Measurements from ENCODE around the gene SMARCE1. TPM values are rescaled to one million over a fixed set of nuclear protein-coding genes. Genes with fewer than 3 reads are reported as not detected.

The SMARCE1 gene
- total and polyA plus RNA-seq, 2 experiments from 2014 or later = 99.9 to 103 TPM

DNA sequence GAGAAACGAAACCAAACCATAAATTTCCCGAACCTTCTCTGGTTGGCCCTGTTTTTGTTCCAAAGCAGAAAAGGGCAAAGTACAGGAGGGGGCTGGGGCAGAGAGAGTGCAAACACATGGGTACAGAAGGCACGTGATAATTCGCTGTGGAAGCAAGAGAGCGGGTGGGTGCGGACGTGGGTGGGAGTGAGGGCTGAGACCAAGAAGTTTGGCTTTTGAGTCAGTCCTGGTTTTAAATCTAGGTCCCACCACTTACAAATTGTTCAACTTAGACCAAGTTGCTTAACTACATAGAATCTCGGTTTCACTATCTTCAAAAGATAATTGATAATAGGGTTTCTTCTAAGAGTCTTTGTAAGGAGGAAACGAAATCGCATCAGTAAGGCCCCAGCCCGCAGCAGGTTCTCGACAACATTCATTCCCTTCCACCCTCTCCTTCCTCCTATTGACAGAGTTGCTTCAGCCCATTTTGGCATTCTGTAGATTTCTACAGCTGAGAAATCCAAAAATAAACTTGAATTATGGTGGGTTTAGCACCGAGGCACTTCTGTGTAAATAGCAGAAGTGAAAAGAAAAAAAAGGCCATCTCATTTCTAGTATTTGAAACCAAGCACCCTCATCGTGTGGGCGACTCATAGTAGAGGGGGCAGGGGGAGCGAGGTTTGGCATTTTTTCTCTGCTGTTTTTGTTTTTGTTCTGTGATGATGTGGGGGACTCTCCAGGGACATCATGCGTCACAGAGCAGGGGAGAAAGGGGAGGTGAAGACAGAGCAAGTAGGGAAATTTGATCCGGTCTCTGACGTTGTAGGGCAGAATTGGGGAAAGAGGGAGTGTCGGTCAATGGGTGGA, 48.8 kb downstream of the SMARCE1 start:
- 84% methylated on average over 20 of the region's 20 CpGs for WGBS (ENCODE audit: low lambda C conversion rate, missing lambda C conversion rate)
- no peak for DNase-seq (ENCODE audit: low spot score)
- H4K20me1 ChIP-seq (ENCODE audit: insufficient read depth, poor library complexity, severe bottlenecking) = no peaks in the 10 kb centered on the region
- no peak overlapping the region for H2AFZ ChIP-seq
- no peaks in the 10 kb centered on the region for H3K36me3 ChIP-seq (replicated peaks; ENCODE audit: insufficient read depth, low read depth)
- no peaks in the 10 kb centered on the region for H3K27me3 ChIP-seq
- no peaks in the 10 kb centered on the region for H3K9me2 ChIP-seq (replicated peaks; ENCODE audit: insufficient read depth)
- H3K79me2 ChIP-seq = no peaks in the 10 kb centered on the region
- H3K4me1 ChIP-seq (ENCODE audit: insufficient read depth) = peaks cover 2% of the 10 kb centered on the region
- H3K4me3 ChIP-seq = no peak overlapping the region
- H3K27ac ChIP-seq = no peak overlapping the region
- H3K4me2 ChIP-seq = no peak overlapping the region
- no peaks in the 10 kb centered on the region for H3K9me3 ChIP-seq (ENCODE audit: low read depth)
- TF ChIP-seq EZH2 (IDR thresholded peaks at IDR 0.05; ENCODE audit: borderline replicate concordance) (no peak), EZH2phosphoT487 (IDR thresholded peaks at IDR 0.05; ENCODE audit: low read depth, severe bottlenecking, unreplicated experiment) (no peak)
- TF ChIP-seq, protein P1, sequence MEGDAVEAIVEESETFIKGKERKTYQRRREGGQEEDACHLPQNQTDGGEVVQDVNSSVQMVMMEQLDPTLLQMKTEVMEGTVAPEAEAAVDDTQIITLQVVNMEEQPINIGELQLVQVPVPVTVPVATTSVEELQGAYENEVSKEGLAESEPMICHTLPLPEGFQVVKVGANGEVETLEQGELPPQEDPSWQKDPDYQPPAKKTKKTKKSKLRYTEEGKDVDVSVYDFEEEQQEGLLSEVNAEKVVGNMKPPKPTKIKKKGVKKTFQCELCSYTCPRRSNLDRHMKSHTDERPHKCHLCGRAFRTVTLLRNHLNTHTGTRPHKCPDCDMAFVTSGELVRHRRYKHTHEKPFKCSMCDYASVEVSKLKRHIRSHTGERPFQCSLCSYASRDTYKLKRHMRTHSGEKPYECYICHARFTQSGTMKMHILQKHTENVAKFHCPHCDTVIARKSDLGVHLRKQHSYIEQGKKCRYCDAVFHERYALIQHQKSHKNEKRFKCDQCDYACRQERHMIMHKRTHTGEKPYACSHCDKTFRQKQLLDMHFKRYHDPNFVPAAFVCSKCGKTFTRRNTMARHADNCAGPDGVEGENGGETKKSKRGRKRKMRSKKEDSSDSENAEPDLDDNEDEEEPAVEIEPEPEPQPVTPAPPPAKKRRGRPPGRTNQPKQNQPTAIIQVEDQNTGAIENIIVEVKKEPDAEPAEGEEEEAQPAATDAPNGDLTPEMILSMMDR (IDR thresholded peaks at IDR 0.05; ENCODE audit: poor library complexity) = no peak

DNA sequence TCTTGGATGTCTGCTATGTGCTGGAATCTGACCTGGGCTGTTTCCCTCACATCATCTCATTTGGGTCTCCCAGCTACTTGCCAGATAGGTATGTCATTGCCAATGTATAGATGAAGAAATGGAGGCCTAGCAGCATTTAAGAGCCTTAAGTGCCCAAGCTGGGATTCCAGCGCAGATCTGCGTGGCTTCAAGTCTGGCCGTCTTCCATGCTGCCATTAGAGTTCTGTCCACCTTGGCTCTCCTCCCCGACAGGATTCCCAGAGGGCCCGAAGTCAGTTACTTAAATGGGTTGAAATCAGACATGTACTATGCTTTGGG, 49.4 kb downstream of the SMARCE1 start:
- H3K27ac ChIP-seq = no peak overlapping the region
- no peak for DNase-seq (ENCODE audit: low spot score)
- peaks cover 2% of the 10 kb centered on the region for H3K4me1 ChIP-seq (ENCODE audit: insufficient read depth)
- H2AFZ ChIP-seq = no peak overlapping the region
- no peak overlapping the region for H3K4me2 ChIP-seq
- no peaks in the 10 kb centered on the region for H3K27me3 ChIP-seq
- H3K9me2 ChIP-seq (replicated peaks; ENCODE audit: insufficient read depth) = no peaks in the 10 kb centered on the region
- 84% methylated on average over 5 of the region's 5 CpGs for WGBS (ENCODE audit: low lambda C conversion rate, missing lambda C conversion rate)
- H3K36me3 ChIP-seq (replicated peaks; ENCODE audit: insufficient read depth, low read depth) = no peaks in the 10 kb centered on the region
- H3K9me3 ChIP-seq (ENCODE audit: low read depth) = no peaks in the 10 kb centered on the region
- H3K4me3 ChIP-seq = no peak overlapping the region
- no peaks in the 10 kb centered on the region for H3K79me2 ChIP-seq
- no peaks in the 10 kb centered on the region for H4K20me1 ChIP-seq (ENCODE audit: insufficient read depth, poor library complexity, severe bottlenecking)
- TF ChIP-seq EZH2phosphoT487 (IDR thresholded peaks at IDR 0.05; ENCODE audit: low read depth, severe bottlenecking, unreplicated experiment) (no peak), EZH2 (IDR thresholded peaks at IDR 0.05; ENCODE audit: borderline replicate concordance) (no peak)
- TF ChIP-seq, protein P1 (IDR thresholded peaks at IDR 0.05; ENCODE audit: poor library complexity) = no peak

DNA sequence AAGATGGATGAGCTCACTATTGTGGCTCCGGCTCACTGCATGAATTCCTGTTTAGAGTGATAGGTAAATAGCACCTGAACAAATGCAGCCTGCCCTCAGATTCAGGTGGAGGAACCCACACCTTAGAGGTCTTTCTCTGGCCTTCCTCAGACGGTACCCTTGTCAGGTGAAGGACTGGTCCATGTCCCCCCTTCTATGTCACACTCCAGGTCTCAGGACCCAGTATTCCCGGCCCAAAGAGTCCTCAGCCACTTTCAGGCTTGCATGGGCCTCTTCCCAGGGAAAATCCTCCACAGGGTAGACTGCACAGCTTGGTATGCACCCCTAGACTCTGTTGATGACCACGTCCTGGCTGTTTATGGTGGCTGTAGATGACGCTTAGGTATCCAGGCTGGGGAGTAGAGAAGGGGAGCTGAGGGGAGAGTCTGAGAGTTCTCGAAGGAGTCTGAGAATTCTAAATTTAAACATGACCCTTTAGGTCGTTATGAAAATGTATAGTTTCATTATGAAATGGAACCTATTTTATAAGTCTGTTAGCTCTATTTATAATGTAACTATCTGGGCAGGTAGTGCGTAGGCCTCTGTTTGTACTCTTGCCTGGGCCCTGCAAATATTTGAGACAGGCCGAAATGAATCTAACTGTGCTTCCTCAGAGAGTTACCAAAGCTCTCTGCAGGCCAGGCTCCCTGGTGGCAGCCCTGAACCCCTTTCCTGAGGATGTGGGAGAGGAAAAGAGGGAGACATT, 49.9 kb downstream of the SMARCE1 start:
- Histone ChIP-seq H3K36me3 (replicated peaks; ENCODE audit: insufficient read depth, low read depth) (no peaks in the 10 kb centered on the region), H3K4me1 (ENCODE audit: insufficient read depth) (peaks cover under 1% of the 10 kb centered on the region), H3K9me3 (ENCODE audit: low read depth) (no peaks in the 10 kb centered on the region), H3K27me3 (no peaks in the 10 kb centered on the region), H2AFZ (no peak overlapping the region), H3K27ac (no peak overlapping the region), H3K9me2 (replicated peaks; ENCODE audit: insufficient read depth) (no peaks in the 10 kb centered on the region), H4K20me1 (ENCODE audit: insufficient read depth, poor library complexity, severe bottlenecking) (no peaks in the 10 kb centered on the region), H3K4me2 (no peak overlapping the region), H3K4me3 (no peak overlapping the region), H3K79me2 (no peaks in the 10 kb centered on the region)
- no peak for DNase-seq (ENCODE audit: low spot score)
- TF ChIP-seq EZH2 (IDR thresholded peaks at IDR 0.05; ENCODE audit: borderline replicate concordance) (no peak), EZH2phosphoT487 (IDR thresholded peaks at IDR 0.05; ENCODE audit: low read depth, severe bottlenecking, unreplicated experiment) (no peak)
- TF ChIP-seq, protein P1 (IDR thresholded peaks at IDR 0.05; ENCODE audit: poor library complexity) = no peak
- 88% methylated on average over 9 of the region's 9 CpGs for WGBS (ENCODE audit: low lambda C conversion rate, missing lambda C conversion rate)

Data from hepatocyte (in vitro differentiated cells).